ENCODE measurements around the gene SPATA19.

Gene SPATA19

GRCh38 chr11:133867456-133867855 lies 22.1 kb upstream of the SPATA19 start:
- no peak for TF ChIP-seq REST (IDR thresholded peaks at IDR 0.05; ENCODE audit: low read depth)
- TF ChIP-seq TEAD4 (IDR thresholded peaks at IDR 0.05), result no peak
- no peak for TF ChIP-seq USF1 (IDR thresholded peaks at IDR 0.05)
- TF ChIP-seq FOXM1 (IDR thresholded peaks at IDR 0.05; ENCODE audit: borderline replicate concordance, low read depth), result no peak
- no peak for TF ChIP-seq CREB1 (IDR thresholded peaks at IDR 0.05; ENCODE audit: low read depth)
- no peak for TF ChIP-seq RAD21 (IDR thresholded peaks at IDR 0.05; ENCODE audit: low read depth)
- TF ChIP-seq EP300 (IDR thresholded peaks at IDR 0.05; ENCODE audit: borderline replicate concordance), result no peak
- TF ChIP-seq TAF1 (IDR thresholded peaks at IDR 0.05; ENCODE audit: low read depth), result no peak
- no peak for TF ChIP-seq ZBTB7A (IDR thresholded peaks at IDR 0.05; ENCODE audit: low read depth)
- TF ChIP-seq TCF12 (IDR thresholded peaks at IDR 0.05; ENCODE audit: low read depth), result no peak
- no peak for TF ChIP-seq YY1 (IDR thresholded peaks at IDR 0.05; ENCODE audit: low read depth)
- no peak for TF ChIP-seq CEBPB (IDR thresholded peaks at IDR 0.05)
- no peak for TF ChIP-seq EGR1 (IDR thresholded peaks at IDR 0.05)
- no peak for TF ChIP-seq NFIC (IDR thresholded peaks at IDR 0.05)

GRCh38 chr11:133865466-133865865 lies 20.2 kb upstream of the SPATA19 start:
- no peak for TF ChIP-seq TCF12 (IDR thresholded peaks at IDR 0.05; ENCODE audit: low read depth)
- no peak for TF ChIP-seq RAD21 (IDR thresholded peaks at IDR 0.05; ENCODE audit: low read depth)
- TF ChIP-seq CREB1 (IDR thresholded peaks at IDR 0.05; ENCODE audit: low read depth), result no peak
- no peak for TF ChIP-seq NFIC (IDR thresholded peaks at IDR 0.05)
- TF ChIP-seq USF1 (IDR thresholded peaks at IDR 0.05), result no peak
- no peak for TF ChIP-seq TEAD4 (IDR thresholded peaks at IDR 0.05)
- TF ChIP-seq EP300 (IDR thresholded peaks at IDR 0.05; ENCODE audit: borderline replicate concordance), result no peak
- no peak for TF ChIP-seq FOXM1 (IDR thresholded peaks at IDR 0.05; ENCODE audit: borderline replicate concordance, low read depth)

GRCh38 chr11:133864756-133865155 lies 19.4 kb upstream of the SPATA19 start:
- TF ChIP-seq ZBTB7A (IDR thresholded peaks at IDR 0.05; ENCODE audit: low read depth), result no peak
- TF ChIP-seq CEBPB (IDR thresholded peaks at IDR 0.05), result no peak
- no peak for TF ChIP-seq USF1 (IDR thresholded peaks at IDR 0.05)
- no peak for TF ChIP-seq TEAD4 (IDR thresholded peaks at IDR 0.05)
- TF ChIP-seq YY1 (IDR thresholded peaks at IDR 0.05; ENCODE audit: low read depth), result no peak
- no peak for TF ChIP-seq NFIC (IDR thresholded peaks at IDR 0.05)

GRCh38 chr11:133860151-133860550 lies 14.8 kb upstream of the SPATA19 start:
- TF ChIP-seq EGR1 (IDR thresholded peaks at IDR 0.05) (no peak), NFIC (IDR thresholded peaks at IDR 0.05) (no peak), CEBPB (IDR thresholded peaks at IDR 0.05) (no peak), USF1 (IDR thresholded peaks at IDR 0.05) (no peak), TAF1 (IDR thresholded peaks at IDR 0.05; ENCODE audit: low read depth) (no peak)

- TF ChIP-seq USF1 (IDR thresholded peaks at IDR 0.05), result no peak
- TF ChIP-seq CEBPB (IDR thresholded peaks at IDR 0.05), result no peak
- no peak for TF ChIP-seq ZBTB7A (IDR thresholded peaks at IDR 0.05; ENCODE audit: low read depth)
- no peak for TF ChIP-seq TCF12 (IDR thresholded peaks at IDR 0.05; ENCODE audit: low read depth)
- no peak for TF ChIP-seq TAF1 (IDR thresholded peaks at IDR 0.05; ENCODE audit: low read depth)
Observed at GRCh38 chr11:133844217-133844616, 1.1 kb downstream of the SPATA19 start.

- TF ChIP-seq CEBPB (IDR thresholded peaks at IDR 0.05) (no peak), NFIC (IDR thresholded peaks at IDR 0.05) (no peak), FOXM1 (IDR thresholded peaks at IDR 0.05; ENCODE audit: borderline replicate concordance, low read depth) (no peak), RAD21 (IDR thresholded peaks at IDR 0.05; ENCODE audit: low read depth) (no peak), EP300 (IDR thresholded peaks at IDR 0.05; ENCODE audit: borderline replicate concordance) (no peak), REST (IDR thresholded peaks at IDR 0.05; ENCODE audit: low read depth) (no peak), USF1 (IDR thresholded peaks at IDR 0.05) (no peak), CREB1 (IDR thresholded peaks at IDR 0.05; ENCODE audit: low read depth) (no peak), EGR1 (IDR thresholded peaks at IDR 0.05) (no peak), MAX (IDR thresholded peaks at IDR 0.05) (no peak), TEAD4 (IDR thresholded peaks at IDR 0.05) (no peak), YY1 (IDR thresholded peaks at IDR 0.05; ENCODE audit: low read depth) (no peak), TAF1 (IDR thresholded peaks at IDR 0.05; ENCODE audit: low read depth) (no peak), ZBTB7A (IDR thresholded peaks at IDR 0.05; ENCODE audit: low read depth) (no peak), TCF12 (IDR thresholded peaks at IDR 0.05; ENCODE audit: low read depth) (no peak)
Observed at GRCh38 chr11:133843454-133843987, 1.8 kb downstream of the SPATA19 start.
